ENCODE results near the gene LPIN1. TPM values are rescaled to one million over a fixed set of nuclear protein-coding genes. Genes with fewer than 3 reads are reported as not detected.

LPIN1 gene
- total and polyA plus RNA-seq, 2 of the 13 experiments (the other 11 are each of a cell fraction or from before 2014, with no cell fraction given), result 9.7 to 19.4 TPM

DNA sequence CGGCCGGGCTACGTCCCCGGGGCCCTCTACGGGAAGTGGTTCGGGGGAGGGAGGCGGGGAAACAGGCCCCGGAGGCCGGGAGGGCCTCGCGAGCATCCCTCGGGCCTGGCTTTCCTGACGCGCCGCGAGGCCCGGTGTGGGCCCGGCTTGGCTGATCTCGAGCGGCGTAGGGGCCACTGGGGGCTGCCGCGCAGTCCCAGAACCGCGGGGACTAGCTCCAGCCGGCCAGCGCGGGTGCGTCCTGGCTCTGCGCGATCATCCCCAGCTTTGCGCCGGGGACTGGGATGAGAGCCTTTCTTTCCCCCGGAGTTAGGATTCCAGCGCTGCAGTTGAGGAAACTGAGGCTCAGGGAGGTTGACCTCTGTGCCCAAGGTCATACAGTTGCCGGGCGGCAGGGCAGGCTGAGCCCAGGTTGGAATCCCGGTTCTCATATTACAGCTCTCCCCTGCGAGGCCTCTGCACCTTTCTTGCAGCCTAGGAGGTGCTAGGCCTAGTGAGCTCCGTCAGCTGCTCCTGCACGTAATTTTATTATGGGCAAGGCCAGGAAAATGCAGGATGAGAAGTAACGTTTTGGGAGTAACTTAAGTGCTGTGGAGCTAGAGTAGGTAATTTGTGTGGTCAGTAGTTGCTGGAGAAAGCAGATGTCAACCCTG, 501 bp downstream of the LPIN1 start (continued):
- TF ChIP-seq SMAD9 (CRISPR knock-in tag; IDR thresholded peaks at IDR 0.05) (no peak), FOSL2 (CRISPR knock-in tag; IDR thresholded peaks at IDR 0.05) (no peak; the same call in 1 of the 2 replicates), ARNTL (CRISPR knock-in tag; IDR thresholded peaks at IDR 0.05) (no peak), SNAPC2 (CRISPR knock-in tag; IDR thresholded peaks at IDR 0.05) (no peak), ZNF232 (CRISPR knock-in tag; IDR thresholded peaks at IDR 0.05; ENCODE audit: borderline replicate concordance) (no peak), CHCHD3 (CRISPR knock-in tag; IDR thresholded peaks at IDR 0.05) (no peak), MAF1 (CRISPR knock-in tag; IDR thresholded peaks at IDR 0.05; ENCODE audit: borderline replicate concordance) (no peak), TGIF2 (CRISPR knock-in tag; IDR thresholded peaks at IDR 0.05) (peak; percentile 56; the same call in 1 of the 2 replicates), ZNF546 (CRISPR knock-in tag; conservative IDR thresholded peaks at IDR 0.05) (no peak), DNMT1 (CRISPR knock-in tag; IDR thresholded peaks at IDR 0.05) (no peak), MATR3 (CRISPR knock-in tag; IDR thresholded peaks at IDR 0.05) (no peak), MXI1 (IDR thresholded peaks at IDR 0.05; ENCODE audit: borderline replicate concordance, low read depth, low read length) (no peak), CCAR2 (optimal IDR thresholded peaks at IDR 0.05; ENCODE audit: low read depth, low read length) (no peak)
- TF ChIP-seq, protein P1, sequence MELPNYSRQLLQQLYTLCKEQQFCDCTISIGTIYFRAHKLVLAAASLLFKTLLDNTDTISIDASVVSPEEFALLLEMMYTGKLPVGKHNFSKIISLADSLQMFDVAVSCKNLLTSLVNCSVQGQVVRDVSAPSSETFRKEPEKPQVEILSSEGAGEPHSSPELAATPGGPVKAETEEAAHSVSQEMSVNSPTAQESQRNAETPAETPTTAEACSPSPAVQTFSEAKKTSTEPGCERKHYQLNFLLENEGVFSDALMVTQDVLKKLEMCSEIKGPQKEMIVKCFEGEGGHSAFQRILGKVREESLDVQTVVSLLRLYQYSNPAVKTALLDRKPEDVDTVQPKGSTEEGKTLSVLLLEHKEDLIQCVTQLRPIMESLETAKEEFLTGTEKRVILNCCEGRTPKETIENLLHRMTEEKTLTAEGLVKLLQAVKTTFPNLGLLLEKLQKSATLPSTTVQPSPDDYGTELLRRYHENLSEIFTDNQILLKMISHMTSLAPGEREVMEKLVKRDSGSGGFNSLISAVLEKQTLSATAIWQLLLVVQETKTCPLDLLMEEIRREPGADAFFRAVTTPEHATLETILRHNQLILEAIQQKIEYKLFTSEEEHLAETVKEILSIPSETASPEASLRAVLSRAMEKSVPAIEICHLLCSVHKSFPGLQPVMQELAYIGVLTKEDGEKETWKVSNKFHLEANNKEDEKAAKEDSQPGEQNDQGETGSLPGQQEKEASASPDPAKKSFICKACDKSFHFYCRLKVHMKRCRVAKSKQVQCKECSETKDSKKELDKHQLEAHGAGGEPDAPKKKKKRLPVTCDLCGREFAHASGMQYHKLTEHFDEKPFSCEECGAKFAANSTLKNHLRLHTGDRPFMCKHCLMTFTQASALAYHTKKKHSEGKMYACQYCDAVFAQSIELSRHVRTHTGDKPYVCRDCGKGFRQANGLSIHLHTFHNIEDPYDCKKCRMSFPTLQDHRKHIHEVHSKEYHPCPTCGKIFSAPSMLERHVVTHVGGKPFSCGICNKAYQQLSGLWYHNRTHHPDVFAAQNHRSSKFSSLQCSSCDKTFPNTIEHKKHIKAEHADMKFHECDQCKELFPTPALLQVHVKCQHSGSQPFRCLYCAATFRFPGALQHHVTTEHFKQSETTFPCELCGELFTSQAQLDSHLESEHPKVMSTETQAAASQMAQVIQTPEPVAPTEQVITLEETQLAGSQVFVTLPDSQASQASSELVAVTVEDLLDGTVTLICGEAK (IDR thresholded peaks at IDR 0.05), result no peak
- TF ChIP-seq, protein P1 (CRISPR knock-in tag; IDR thresholded peaks at IDR 0.05), result peak; percentile 66; the same call in 1 of the 2 replicates
- TF ChIP-seq, protein P2, sequence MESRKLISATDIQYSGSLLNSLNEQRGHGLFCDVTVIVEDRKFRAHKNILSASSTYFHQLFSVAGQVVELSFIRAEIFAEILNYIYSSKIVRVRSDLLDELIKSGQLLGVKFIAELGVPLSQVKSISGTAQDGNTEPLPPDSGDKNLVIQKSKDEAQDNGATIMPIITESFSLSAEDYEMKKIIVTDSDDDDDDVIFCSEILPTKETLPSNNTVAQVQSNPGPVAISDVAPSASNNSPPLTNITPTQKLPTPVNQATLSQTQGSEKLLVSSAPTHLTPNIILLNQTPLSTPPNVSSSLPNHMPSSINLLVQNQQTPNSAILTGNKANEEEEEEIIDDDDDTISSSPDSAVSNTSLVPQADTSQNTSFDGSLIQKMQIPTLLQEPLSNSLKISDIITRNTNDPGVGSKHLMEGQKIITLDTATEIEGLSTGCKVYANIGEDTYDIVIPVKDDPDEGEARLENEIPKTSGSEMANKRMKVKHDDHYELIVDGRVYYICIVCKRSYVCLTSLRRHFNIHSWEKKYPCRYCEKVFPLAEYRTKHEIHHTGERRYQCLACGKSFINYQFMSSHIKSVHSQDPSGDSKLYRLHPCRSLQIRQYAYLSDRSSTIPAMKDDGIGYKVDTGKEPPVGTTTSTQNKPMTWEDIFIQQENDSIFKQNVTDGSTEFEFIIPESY (CRISPR knock-in tag; IDR thresholded peaks at IDR 0.05), result no peak
- TF ChIP-seq, protein P3, sequence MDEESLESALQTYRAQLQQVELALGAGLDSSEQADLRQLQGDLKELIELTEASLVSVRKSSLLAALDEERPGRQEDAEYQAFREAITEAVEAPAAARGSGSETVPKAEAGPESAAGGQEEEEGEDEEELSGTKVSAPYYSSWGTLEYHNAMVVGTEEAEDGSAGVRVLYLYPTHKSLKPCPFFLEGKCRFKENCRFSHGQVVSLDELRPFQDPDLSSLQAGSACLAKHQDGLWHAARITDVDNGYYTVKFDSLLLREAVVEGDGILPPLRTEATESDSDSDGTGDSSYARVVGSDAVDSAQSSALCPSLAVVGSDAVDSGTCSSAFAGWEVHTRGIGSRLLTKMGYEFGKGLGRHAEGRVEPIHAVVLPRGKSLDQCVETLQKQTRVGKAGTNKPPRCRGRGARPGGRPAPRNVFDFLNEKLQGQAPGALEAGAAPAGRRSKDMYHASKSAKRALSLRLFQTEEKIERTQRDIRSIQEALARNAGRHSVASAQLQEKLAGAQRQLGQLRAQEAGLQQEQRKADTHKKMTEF (CRISPR knock-in tag; IDR thresholded peaks at IDR 0.05), result no peak
- TF ChIP-seq, protein P4, sequence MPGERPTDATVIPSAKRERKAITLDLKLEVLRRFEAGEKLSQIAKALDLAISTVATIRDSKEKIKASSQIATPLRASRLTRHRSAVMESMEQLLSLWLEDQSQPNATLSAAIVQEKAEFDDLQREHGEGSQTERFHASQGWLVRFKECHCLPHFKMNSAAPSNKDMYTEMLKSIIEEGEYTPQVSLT (CRISPR knock-in tag; IDR thresholded peaks at IDR 0.05; ENCODE audit: borderline replicate concordance, low read depth), result no peak
